ENCODE results near the gene PLEKHA1. TPM values are rescaled to one million over a fixed set of nuclear protein-coding genes. Genes with fewer than 3 reads are reported as not detected.
A peak's percentile ranks its signal among the peaks of the same experiment; 100 is the strongest.

Gene PLEKHA1
- total RNA-seq, 1 donor from 2014 or later: 28.7 TPM

GRCh38 chr10:122475591-122476332, 101.3 kb downstream of the PLEKHA1 start:
- DNase-seq (ENCODE audit: extremely low spot score in 2 of 2): no peak

DNA sequence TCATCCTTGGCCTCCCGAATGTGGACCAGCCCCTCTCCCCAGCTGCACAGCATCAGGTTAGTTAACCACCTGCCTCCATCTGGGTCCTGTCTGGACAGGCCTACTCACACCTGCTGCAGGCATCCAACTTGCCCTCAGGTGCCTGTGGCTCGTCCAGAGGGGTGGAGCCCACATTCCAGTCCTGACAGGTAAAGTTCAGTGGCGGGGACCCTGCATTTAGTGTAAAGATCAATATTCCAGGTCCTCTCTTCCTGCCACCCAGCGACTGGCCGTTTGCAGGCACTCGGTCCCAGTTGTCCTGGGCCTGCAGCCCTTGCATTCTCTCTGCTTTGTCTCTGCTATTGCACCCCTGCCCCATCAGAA, 101.8 kb downstream of the PLEKHA1 start:
- DNase-seq (ENCODE audit: extremely low spot score in 2 of 2): no peak

More at GRCh38 chr10:122475591-122476332, 101.3 kb downstream of the PLEKHA1 start:
- H3K4me1 ChIP-seq: peaks cover 37% of the 10 kb centered on the region
- H3K27ac ChIP-seq: peak overlapping the region; percentile 56
- peak overlapping the region in 1 of 2 donors; percentile 9 for H3K4me3 ChIP-seq
- no peaks in the 10 kb centered on the region for H3K9me3 ChIP-seq
- no peaks in the 10 kb centered on the region for H3K36me3 ChIP-seq
- intact Hi-C loops (cut with DNase I): no loop called here
- no peaks in the 10 kb centered on the region for H3K27me3 ChIP-seq
- TF ChIP-seq POLR2AphosphoS5 (IDR thresholded peaks at IDR 0.05; ENCODE audit: insufficient read depth in 1 of 2, low read depth in 1 of 2) (no peak), POLR2A (IDR thresholded peaks at IDR 0.05) (no peak), CTCF (IDR thresholded peaks at IDR 0.05) (no peak)

DNA sequence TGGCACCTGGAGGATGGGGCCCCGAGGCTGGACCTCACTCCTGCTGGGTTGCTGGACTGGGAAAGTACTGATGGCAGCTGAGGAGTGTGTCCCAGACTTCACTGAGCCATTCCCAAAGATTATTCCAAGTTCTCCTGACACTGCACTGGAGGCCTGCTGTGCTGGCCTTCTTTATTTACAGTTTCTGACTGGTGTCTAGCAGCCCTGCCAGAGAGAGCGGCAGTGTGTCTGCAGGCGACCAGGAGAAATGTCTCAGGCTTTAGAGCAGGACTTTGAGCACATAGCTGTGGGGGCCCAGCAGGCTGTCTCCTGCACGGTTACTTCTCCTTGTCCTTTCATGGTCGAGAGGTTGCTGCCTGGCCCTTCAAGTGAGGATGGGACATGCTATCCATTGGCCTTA, 102.9 kb downstream of the PLEKHA1 start:
- H3K27ac ChIP-seq: peak overlapping the region; percentile 5
- no peaks in the 10 kb centered on the region for H3K27me3 ChIP-seq
- intact Hi-C loops (cut with DNase I): no loop called here
- peaks cover 37% of the 10 kb centered on the region for H3K4me1 ChIP-seq
- TF ChIP-seq POLR2A (IDR thresholded peaks at IDR 0.05): no peak
- no peak for TF ChIP-seq POLR2AphosphoS5 (IDR thresholded peaks at IDR 0.05; ENCODE audit: insufficient read depth in 1 of 2, low read depth in 1 of 2)
- no peak for TF ChIP-seq CTCF (IDR thresholded peaks at IDR 0.05)
- no peaks in the 10 kb centered on the region for H3K36me3 ChIP-seq
- H3K4me3 ChIP-seq: no peak overlapping the region
- no peak for DNase-seq (ENCODE audit: extremely low spot score in 2 of 2)
- H3K9me3 ChIP-seq: no peaks in the 10 kb centered on the region

More for the DNA sequence above, 101.8 kb downstream of the PLEKHA1 start:
- peaks cover 37% of the 10 kb centered on the region for H3K4me1 ChIP-seq
- TF ChIP-seq POLR2A (IDR thresholded peaks at IDR 0.05) (no peak), POLR2AphosphoS5 (IDR thresholded peaks at IDR 0.05; ENCODE audit: insufficient read depth in 1 of 2, low read depth in 1 of 2) (no peak), CTCF (IDR thresholded peaks at IDR 0.05) (no peak)
- no peaks in the 10 kb centered on the region for H3K9me3 ChIP-seq
- peak overlapping the region; percentile 56 for H3K27ac ChIP-seq
- no peak overlapping the region for H3K4me3 ChIP-seq
- no peaks in the 10 kb centered on the region for H3K36me3 ChIP-seq
- no peaks in the 10 kb centered on the region for H3K27me3 ChIP-seq
- intact Hi-C loops (cut with DNase I): no loop called here

DNA sequence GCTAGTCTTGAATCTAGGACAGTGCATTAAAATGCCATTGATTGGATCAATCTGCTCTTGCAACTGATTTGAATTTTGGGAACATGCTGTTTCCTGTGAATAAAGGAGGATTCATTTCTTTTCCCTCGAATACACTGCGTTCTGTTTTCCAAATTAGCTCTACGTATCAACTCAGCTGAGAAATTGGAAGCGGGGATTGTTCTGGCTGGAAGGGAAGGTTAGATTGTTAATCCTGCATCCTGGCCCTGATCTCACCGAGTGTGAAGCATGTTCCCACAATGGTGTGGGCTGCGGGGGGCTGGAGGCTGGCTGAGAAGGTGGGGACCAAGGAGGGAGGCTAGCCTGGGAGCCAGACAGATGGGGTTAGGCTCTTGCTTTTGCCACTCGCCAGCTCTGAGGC, 104.5 kb downstream of the PLEKHA1 start:
- DNase-seq (ENCODE audit: extremely low spot score in 2 of 2): no peak
- H3K27ac ChIP-seq: peak overlapping the region; percentile 39
- H3K4me3 ChIP-seq: no peak overlapping the region
- intact Hi-C loops (cut with DNase I): no loop called here
- H3K9me3 ChIP-seq: no peaks in the 10 kb centered on the region
- no peak for TF ChIP-seq CTCF (IDR thresholded peaks at IDR 0.05)
- no peak for TF ChIP-seq POLR2A (IDR thresholded peaks at IDR 0.05)
- no peak for TF ChIP-seq POLR2AphosphoS5 (IDR thresholded peaks at IDR 0.05; ENCODE audit: insufficient read depth in 1 of 2, low read depth in 1 of 2)
- peaks cover 40% of the 10 kb centered on the region for H3K4me1 ChIP-seq
- H3K27me3 ChIP-seq: no peaks in the 10 kb centered on the region
- H3K36me3 ChIP-seq: no peaks in the 10 kb centered on the region

GRCh38 chr10:122480146-122480833, 105.8 kb downstream of the PLEKHA1 start:
- Histone ChIP-seq H3K4me1 (peaks cover 38% of the 10 kb centered on the region), H3K36me3 (no peaks in the 10 kb centered on the region), H3K27me3 (no peaks in the 10 kb centered on the region), H3K4me3 (no peak overlapping the region), H3K9me3 (no peaks in the 10 kb centered on the region), H3K27ac (peak overlapping the region; percentile 39)
- TF ChIP-seq POLR2AphosphoS5 (IDR thresholded peaks at IDR 0.05; ENCODE audit: insufficient read depth in 1 of 2, low read depth in 1 of 2): no peak
- TF ChIP-seq POLR2A (IDR thresholded peaks at IDR 0.05): no peak
- TF ChIP-seq CTCF (IDR thresholded peaks at IDR 0.05): no peak
- intact Hi-C loops (cut with DNase I): no loop called here
- DNase-seq (ENCODE audit: extremely low spot score in 2 of 2): no peak
